Endothelial cell of umbilical vein (primary cell): ENCODE measurements around the gene HMX2. TPM values are rescaled to one million over a fixed set of nuclear protein-coding genes. Genes with fewer than 3 reads are reported as not detected.

Source experiments
- BruUV-seq: library from RNA; stranded (reverse); fragments of 400-500 nt; replicated peaks from 2 replicates; lab custom pipeline; 2021; lab: Mats Ljungman, UMichigan
- CTCF ChIA-PET: fragments of 300-600, 350-600 bp; sonication (Branson Sonifier 250); formaldehyde crosslinking; loops from one replicate; lab custom pipeline; 2021; ENCODE audit warnings: antibody characterized with exemption, inconsistent platforms; lab: Charles Lee
- POLR2A ChIA-PET: fragments of 300-600, 350-600 bp; sonication (Branson Sonifier 250); formaldehyde crosslinking; loops from one replicate; lab custom pipeline; 2021; ENCODE audit warnings: antibody characterized with exemption, inconsistent platforms; lab: Charles Lee
- DNase-seq: peaks from one replicate; pipeline ENCODE4 v3.0.0-alpha.2; 2011; ENCODE audit warnings: low read depth, low spot score
- FAIRE-seq: peaks from 2 replicates; lab custom pipeline; 2011; peaks lifted over from hg19 to GRCh38; lab: Jason Lieb, UNC
- H2AFZ ChIP-seq: 2 replicates; pipeline ENCODE4 v1.6.0; 2012; ENCODE audit warnings: low read depth, low read length, control low read depth, inconsistent platforms
- H3K27ac ChIP-seq: 2 replicates; pipeline ENCODE4 v1.5.1; 2011; ENCODE audit warnings: low read depth, mild to moderate bottlenecking, control low read depth, low read length, moderate library complexity; ENCODE audit not compliant: insufficient read depth
- H3K27me3 ChIP-seq, 2 experiments: 2 replicates each; pipeline versions ENCODE4 v1.6.0 to v1.6.1; 2011; ENCODE audit warnings: low read length in 2 of 2, mixed read lengths in 1 of 2; ENCODE audit not compliant: control insufficient read depth in 2 of 2, insufficient read depth in 2 of 2
- H3K36me3 ChIP-seq, 2 experiments: 2 replicates in 1 of 2; 3 replicates in 1 of 2; pipeline ENCODE4 v1.5.1; 2011; ENCODE audit warnings: low read length in 2 of 2, mild to moderate bottlenecking in 1 of 2, moderate library complexity in 1 of 2; ENCODE audit not compliant: control insufficient read depth in 2 of 2, insufficient read depth in 2 of 2; ENCODE audit errors: extremely low read depth in 1 of 2
- H3K4me1 ChIP-seq: 3 replicates; pipeline ENCODE4 v1.5.1; 2011; ENCODE audit warnings: mild to moderate bottlenecking, low read length; ENCODE audit not compliant: control insufficient read depth, insufficient read depth; ENCODE audit errors: extremely low read depth
- H3K4me2 ChIP-seq: 2 replicates; pipeline ENCODE4 v1.6.1; 2011; ENCODE audit warnings: low read length, control low read depth, mixed read lengths; ENCODE audit not compliant: insufficient read depth
- H3K4me3 ChIP-seq, 3 experiments: fragments of 200-600 bp in 1 of 3; sonication (generic), shearing (Covaris generic) in 1 of 3; replicated peaks in 1 of 3; 2 replicates each; pipeline ENCODE4 v1.5.1; 2011 to 2016; ENCODE audit warnings: control low read depth in 3 of 3, low read length in 3 of 3, mild to moderate bottlenecking in 2 of 3, inconsistent platforms in 1 of 3, low read depth in 1 of 3, moderate library complexity in 1 of 3; ENCODE audit not compliant: insufficient read depth in 1 of 3
- H3K79me2 ChIP-seq: 2 replicates; pipeline ENCODE4 v1.6.0; 2012; ENCODE audit warnings: low read length, inconsistent platforms; ENCODE audit not compliant: control insufficient read depth, insufficient read depth
- H3K9ac ChIP-seq: replicated peaks from 2 replicates; pipeline ENCODE3; 2011; ENCODE audit warnings: low read length, control low read depth; ENCODE audit not compliant: insufficient read depth; ENCODE audit errors: extremely low read depth
- H3K9me1 ChIP-seq: replicated peaks from 3 replicates; pipeline ENCODE4 v1.6.0; 2011; ENCODE audit warnings: mild to moderate bottlenecking, low read length; ENCODE audit not compliant: control insufficient read depth, insufficient read depth; ENCODE audit errors: extremely low read depth
- H3K9me3 ChIP-seq: replicated peaks from 2 replicates; pipeline ENCODE4 v1.5.1; 2012; ENCODE audit warnings: low read length, inconsistent platforms; ENCODE audit not compliant: control insufficient read depth, insufficient read depth
- H4K20me1 ChIP-seq: replicated peaks from 2 replicates; pipeline ENCODE3; 2011; ENCODE audit warnings: mild to moderate bottlenecking, low read length; ENCODE audit not compliant: control insufficient read depth, insufficient read depth; ENCODE audit errors: extremely low read depth
- EZH2 ChIP-seq: IDR thresholded peaks from 2 replicates; pipeline ENCODE4 v1.6.1; 2012; ENCODE audit warnings: borderline replicate concordance, low read depth, mild to moderate bottlenecking, moderate library complexity, low read length, inconsistent platforms; ENCODE audit not compliant: severe bottlenecking
- GATA2 ChIP-seq: IDR thresholded peaks from 2 replicates; pipeline ENCODE4 v1.7.0; 2011; ENCODE audit warnings: low read depth, mild to moderate bottlenecking, moderate library complexity, mixed read lengths, low read length; ENCODE audit not compliant: insufficient read length, insufficient read depth
- MYC ChIP-seq: IDR thresholded peaks from one replicate; pipeline ENCODE4 v1.6.1; 2011; ENCODE audit warnings: mild to moderate bottlenecking, low read depth, low read length
- POLR2A ChIP-seq: IDR thresholded peaks from 2 replicates; pipeline ENCODE4 v1.6.1; 2012; ENCODE audit warnings: low read depth, mild to moderate bottlenecking, control low read depth, low read length
- POLR2AphosphoS5 ChIP-seq: IDR thresholded peaks from 2 replicates; pipeline ENCODE4 v1.6.1; 2012; ENCODE audit warnings: low read depth, mild to moderate bottlenecking, control low read depth, low read length, moderate library complexity; ENCODE audit not compliant: insufficient read depth
- dilution Hi-C: fragments of 300-500 bp; cut with MboI; formaldehyde crosslinking; loops from one replicate; pipeline ENCODE4 v1.15.0; 2019; ENCODE audit warnings: low sequenced_read_pairs; ENCODE audit not compliant: extremely low pct_ligation_motif_present
- intact Hi-C: fragments of 100-400 bp; cut with micrococcal nuclease; formaldehyde crosslinking; loops from one replicate; pipeline ENCODE4 v1.10.0; 2022
- polyA plus RNA-seq, 4 experiments: library from polyadenylated mRNA; depleted of rRNA in 3 of 4; stranded (reverse) in 3 of 4; unstranded in 1 of 4; fragments of >200 nt; gene quantifications; 2 replicates each; pipeline versions ENCODE4 v1.2.1 to v1.2.3, GENCODE V29; 2011 to 2012; ENCODE audit warnings: missing spikeins in 1 of 4
- total RNA-seq: library from RNA; stranded (reverse); gene quantifications from 2 replicates; pipeline ENCODE4 v1.2.3, GENCODE V29; 2021
- TF ChIP-seq, protein P1 (sequence below): IDR thresholded peaks from 2 replicates; pipeline ENCODE4 v1.6.1; 2011; ENCODE audit not compliant: insufficient read depth, insufficient read length
- TF ChIP-seq, protein P2 (sequence below), 2 donors: IDR thresholded peaks; 1 replicate in 1 of 2; 2 replicates in 1 of 2; pipeline ENCODE4 v1.5.1; 2011; ENCODE audit warnings: low read length in 2 of 2, mild to moderate bottlenecking in 2 of 2, moderate library complexity in 2 of 2, control low read depth in 1 of 2, inconsistent platforms in 1 of 2, low read depth in 1 of 2; ENCODE audit not compliant: insufficient read depth in 1 of 2; ENCODE audit errors: extremely low read depth in 1 of 2

HMX2 gene
- total and polyA plus RNA-seq, 2 donors (not counting 3 experiments of a cell fraction or from before 2014, with no cell fraction given): not detected

DNA sequence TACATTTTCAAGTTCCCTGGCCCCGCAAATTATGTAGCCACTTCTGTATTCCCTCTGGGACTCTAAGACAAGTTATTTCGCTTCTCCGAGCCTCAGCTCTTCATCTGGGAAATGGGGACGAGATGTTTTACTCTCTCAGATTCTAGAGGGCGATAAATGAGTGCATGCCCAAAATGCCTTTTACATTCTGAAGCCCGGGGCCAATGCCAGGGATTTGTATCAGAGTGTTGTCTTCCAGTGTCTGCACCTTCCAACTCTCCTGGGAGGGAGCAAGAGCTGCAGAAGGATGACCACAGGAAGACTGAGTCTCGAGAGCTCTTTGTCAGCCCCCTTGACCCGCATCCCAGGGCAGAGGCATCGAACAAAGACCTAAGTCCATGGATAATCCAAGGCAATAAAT, 46.1 kb downstream of the HMX2 start:
- no peak overlapping the region for H3K9ac ChIP-seq
- peaks cover 0 to 2% of the 10 kb centered on the region in 2 experiments for H3K36me3 ChIP-seq
- no peaks in the 10 kb centered on the region for H4K20me1 ChIP-seq
- ChIA-PET CTCF (no interaction called here), POLR2A (no interaction called here)
- no peaks in the 10 kb centered on the region for H3K9me3 ChIP-seq
- no TSS peak for BruUV-seq
- H3K9me1 ChIP-seq: no peaks in the 10 kb centered on the region
- no peak overlapping the region for H3K4me2 ChIP-seq
- no peak overlapping the region for H2AFZ ChIP-seq
- no peak overlapping the region for H3K4me3 ChIP-seq
- TF ChIP-seq POLR2A (no peak), EZH2 (no peak), MYC (no peak), POLR2AphosphoS5 (no peak), GATA2 (no peak)
- TF ChIP-seq, protein P1, sequence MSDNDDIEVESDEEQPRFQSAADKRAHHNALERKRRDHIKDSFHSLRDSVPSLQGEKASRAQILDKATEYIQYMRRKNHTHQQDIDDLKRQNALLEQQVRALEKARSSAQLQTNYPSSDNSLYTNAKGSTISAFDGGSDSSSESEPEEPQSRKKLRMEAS: no peak
- TF ChIP-seq, protein P2, sequence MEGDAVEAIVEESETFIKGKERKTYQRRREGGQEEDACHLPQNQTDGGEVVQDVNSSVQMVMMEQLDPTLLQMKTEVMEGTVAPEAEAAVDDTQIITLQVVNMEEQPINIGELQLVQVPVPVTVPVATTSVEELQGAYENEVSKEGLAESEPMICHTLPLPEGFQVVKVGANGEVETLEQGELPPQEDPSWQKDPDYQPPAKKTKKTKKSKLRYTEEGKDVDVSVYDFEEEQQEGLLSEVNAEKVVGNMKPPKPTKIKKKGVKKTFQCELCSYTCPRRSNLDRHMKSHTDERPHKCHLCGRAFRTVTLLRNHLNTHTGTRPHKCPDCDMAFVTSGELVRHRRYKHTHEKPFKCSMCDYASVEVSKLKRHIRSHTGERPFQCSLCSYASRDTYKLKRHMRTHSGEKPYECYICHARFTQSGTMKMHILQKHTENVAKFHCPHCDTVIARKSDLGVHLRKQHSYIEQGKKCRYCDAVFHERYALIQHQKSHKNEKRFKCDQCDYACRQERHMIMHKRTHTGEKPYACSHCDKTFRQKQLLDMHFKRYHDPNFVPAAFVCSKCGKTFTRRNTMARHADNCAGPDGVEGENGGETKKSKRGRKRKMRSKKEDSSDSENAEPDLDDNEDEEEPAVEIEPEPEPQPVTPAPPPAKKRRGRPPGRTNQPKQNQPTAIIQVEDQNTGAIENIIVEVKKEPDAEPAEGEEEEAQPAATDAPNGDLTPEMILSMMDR (IDR thresholded peaks at IDR 0.05; ENCODE audit: extremely low read depth in 1 of 2, insufficient read depth in 1 of 2, low read depth in 1 of 2, low read length in 2 of 2): no peak
- no peak overlapping the region for H3K27ac ChIP-seq
- DNase-seq: no peak
- dilution Hi-C loops (no loop called here), intact Hi-C loops (no loop called here)
- H3K27me3 ChIP-seq: no peaks in the 10 kb centered on the region
- H3K79me2 ChIP-seq: no peaks in the 10 kb centered on the region
- H3K4me1 ChIP-seq: no peaks in the 10 kb centered on the region
- no peak for FAIRE-seq

Other genes with a start within 250 kb of the HMX2 start
- gene FAM24A, start 237.5 kb upstream of the HMX2 start, total RNA-seq: not detected in 2 replicates
- gene FAM24A, start 237.5 kb upstream of the HMX2 start, polyA plus RNA-seq: not detected in 2 replicates
- gene C10orf88, start 193.9 kb upstream of the HMX2 start, total RNA-seq: 10.6 and 13.2 TPM in 2 replicates
- gene C10orf88, start 193.9 kb upstream of the HMX2 start, polyA plus RNA-seq: 2.5 and 3.6 TPM in 2 replicates
- gene PSTK, start 167.7 kb upstream of the HMX2 start, total RNA-seq: 1.6 and 2.7 TPM in 2 replicates
- gene PSTK, start 167.7 kb upstream of the HMX2 start, polyA plus RNA-seq: 1.7 and 2.2 TPM in 2 replicates
- 10.0 and 10.3 TPM in 2 replicates for gene IKZF5, start 139.3 kb upstream of the HMX2 start, total RNA-seq
- 4.5 and 7.1 TPM in 2 replicates for gene IKZF5, start 139.3 kb upstream of the HMX2 start, polyA plus RNA-seq
- gene ACADSB, start 139.1 kb upstream of the HMX2 start, total RNA-seq: 10.8 and 15.2 TPM in 2 replicates
- gene ACADSB, start 139.1 kb upstream of the HMX2 start, polyA plus RNA-seq: 2.6 and 3.1 TPM in 2 replicates
- gene HMX3, start 12.2 kb upstream of the HMX2 start, total RNA-seq: not detected in 2 replicates
- not detected in 2 replicates for gene HMX3, start 12.2 kb upstream of the HMX2 start, polyA plus RNA-seq
- gene BUB3, start 6.3 kb downstream of the HMX2 start, total RNA-seq: 178 and 193 TPM in 2 replicates
- 128 and 156 TPM in 2 replicates for gene BUB3, start 6.3 kb downstream of the HMX2 start, polyA plus RNA-seq